ENCODE measurements around the gene PIGH.

DNA sequence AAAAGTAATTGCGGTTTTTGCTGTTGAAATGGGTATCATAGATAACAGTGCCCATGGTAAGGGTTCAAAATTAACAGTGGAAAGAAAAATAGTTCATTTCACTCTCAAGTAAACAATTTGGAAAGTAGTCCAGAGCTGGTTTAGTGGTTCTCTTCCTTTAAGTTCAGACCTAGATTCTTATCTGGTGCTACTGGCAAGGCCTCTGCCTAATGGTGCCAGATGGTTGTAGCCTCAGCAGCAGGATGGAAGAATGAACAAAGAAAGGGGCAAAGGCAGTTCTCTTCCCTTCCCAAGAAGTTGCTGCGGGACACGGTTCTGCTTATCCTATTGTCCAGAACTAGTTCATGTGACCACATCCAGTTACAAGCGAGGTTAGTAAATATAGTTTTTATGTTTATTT is 30.1 kb upstream of the PIGH start:
- TF ChIP-seq, protein P1, sequence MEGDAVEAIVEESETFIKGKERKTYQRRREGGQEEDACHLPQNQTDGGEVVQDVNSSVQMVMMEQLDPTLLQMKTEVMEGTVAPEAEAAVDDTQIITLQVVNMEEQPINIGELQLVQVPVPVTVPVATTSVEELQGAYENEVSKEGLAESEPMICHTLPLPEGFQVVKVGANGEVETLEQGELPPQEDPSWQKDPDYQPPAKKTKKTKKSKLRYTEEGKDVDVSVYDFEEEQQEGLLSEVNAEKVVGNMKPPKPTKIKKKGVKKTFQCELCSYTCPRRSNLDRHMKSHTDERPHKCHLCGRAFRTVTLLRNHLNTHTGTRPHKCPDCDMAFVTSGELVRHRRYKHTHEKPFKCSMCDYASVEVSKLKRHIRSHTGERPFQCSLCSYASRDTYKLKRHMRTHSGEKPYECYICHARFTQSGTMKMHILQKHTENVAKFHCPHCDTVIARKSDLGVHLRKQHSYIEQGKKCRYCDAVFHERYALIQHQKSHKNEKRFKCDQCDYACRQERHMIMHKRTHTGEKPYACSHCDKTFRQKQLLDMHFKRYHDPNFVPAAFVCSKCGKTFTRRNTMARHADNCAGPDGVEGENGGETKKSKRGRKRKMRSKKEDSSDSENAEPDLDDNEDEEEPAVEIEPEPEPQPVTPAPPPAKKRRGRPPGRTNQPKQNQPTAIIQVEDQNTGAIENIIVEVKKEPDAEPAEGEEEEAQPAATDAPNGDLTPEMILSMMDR (IDR thresholded peaks at IDR 0.05), result no peak
- TF ChIP-seq POLR2A (IDR thresholded peaks at IDR 0.05), result no peak

All from thyroid gland (tissue), 4 donors.